ENCODE data around the gene SLC30A2. TPM values are rescaled to one million over a fixed set of nuclear protein-coding genes. Genes with fewer than 3 reads are reported as not detected.

SLC30A2 gene
- total RNA-seq, 1 donor from 2014 or later: 0.33 TPM

- DNase-seq (ENCODE audit: low spot score) (no peak), ATAC-seq (no peak)
Measured at GRCh38 chr1:26025060-26025459, 20.9 kb downstream of the SLC30A2 start.

GRCh38 chr1:26023826-26024225 lies 22.1 kb downstream of the SLC30A2 start:
- ATAC-seq (no peak), DNase-seq (ENCODE audit: low spot score) (no peak)

- DNase-seq (ENCODE audit: low spot score) (no peak), ATAC-seq (no peak)
Measured at GRCh38 chr1:26023009-26023408, 22.9 kb downstream of the SLC30A2 start.

- DNase-seq (ENCODE audit: low spot score) (no peak), ATAC-seq (no peak)
Measured at GRCh38 chr1:26022404-26022779, 23.5 kb downstream of the SLC30A2 start.

- DNase-seq (ENCODE audit: low spot score) (no peak), ATAC-seq (no peak)
Measured at GRCh38 chr1:26021647-26022403, 24.1 kb downstream of the SLC30A2 start, which contains the start of gene EXTL1. EXTL1 (plus strand) TSS chr1:26021775; CDS start chr1:26022647, 872 bp downstream.

- DNase-seq (ENCODE audit: low spot score) (no peak), ATAC-seq (no peak)
Measured at GRCh38 chr1:26020941-26021646, 24.8 kb downstream of the SLC30A2 start.

- no peak for ATAC-seq
- no peak for DNase-seq (ENCODE audit: low spot score)
Measured at GRCh38 chr1:26020330-26020768, 25.6 kb downstream of the SLC30A2 start.

- DNase-seq (ENCODE audit: low spot score) (no peak), ATAC-seq (no peak)
Measured at GRCh38 chr1:26019641-26020315, 26.1 kb downstream of the SLC30A2 start.

- DNase-seq (ENCODE audit: low spot score) (no peak), ATAC-seq (no peak)
Measured at GRCh38 chr1:26017606-26018005, 28.3 kb downstream of the SLC30A2 start.

- DNase-seq (ENCODE audit: low spot score) (no peak), ATAC-seq (no peak)
Measured at GRCh38 chr1:26016953-26017545, 28.9 kb downstream of the SLC30A2 start.

GRCh38 chr1:26016258-26016952 lies 29.5 kb downstream of the SLC30A2 start:
- ATAC-seq: no peak
- DNase-seq (ENCODE audit: low spot score): no peak

GRCh38 chr1:26015358-26015757 lies 30.6 kb downstream of the SLC30A2 start:
- ATAC-seq: peak; percentile 35
- no peak for DNase-seq (ENCODE audit: low spot score)

GRCh38 chr1:26014179-26014578 lies 31.7 kb downstream of the SLC30A2 start:
- ATAC-seq (no peak), DNase-seq (ENCODE audit: low spot score) (no peak)

GRCh38 chr1:26012864-26013263 lies 33.1 kb downstream of the SLC30A2 start:
- ATAC-seq (peak; percentile 32), DNase-seq (ENCODE audit: low spot score) (no peak)

GRCh38 chr1:26010825-26011224 lies 35.1 kb downstream of the SLC30A2 start:
- DNase-seq (ENCODE audit: low spot score) (no peak), ATAC-seq (no peak)

- DNase-seq (ENCODE audit: low spot score) (no peak), ATAC-seq (no peak)
Measured at GRCh38 chr1:26009796-26010447, 36.0 kb downstream of the SLC30A2 start.

- ATAC-seq (no peak), DNase-seq (ENCODE audit: low spot score) (no peak)
Measured at GRCh38 chr1:26006710-26007109, 39.2 kb downstream of the SLC30A2 start.

- DNase-seq (ENCODE audit: low spot score): no peak
- ATAC-seq: no peak
Measured at GRCh38 chr1:26005434-26006105, 40.3 kb downstream of the SLC30A2 start.

GRCh38 chr1:26003756-26004155 lies 42.2 kb downstream of the SLC30A2 start:
- no peak for DNase-seq (ENCODE audit: low spot score)
- ATAC-seq: no peak

- DNase-seq (ENCODE audit: low spot score): no peak
- no peak for ATAC-seq
Measured at GRCh38 chr1:26003262-26003661, 42.7 kb downstream of the SLC30A2 start.
